HepG2 (cell line): ENCODE measurements around the gene APLF. TPM values are rescaled to one million over a fixed set of nuclear protein-coding genes. Genes with fewer than 3 reads are reported as not detected.

Experiments used
- ATAC-seq: fragments of 200-7000 bp; cut with Tn5 transposase; 3 replicates; pipeline ENCODE4 v1.9.1; 2020; ENCODE audit warnings: mild to moderate bottlenecking, moderate library complexity
- BruUV-seq: library from RNA; stranded (reverse); fragments of 400-500 nt; replicated peaks from 2 replicates; lab custom pipeline; 2021; lab: Mats Ljungman, UMichigan
- CTCF ChIA-PET: fragments of 300-600 bp; formaldehyde crosslinking; extraction: SDS; loops from one replicate; lab custom pipeline; 2021; ENCODE audit warnings: low total read pairs, inconsistent platforms, low intra/inter-chr PET ratio; lab: Yijun Ruan, JAX
- POLR2A ChIA-PET: fragments of 350-600 bp; sonication (Branson Sonifier 250); formaldehyde crosslinking; loops from one replicate; lab custom pipeline; 2020; ENCODE audit warnings: antibody characterized with exemption, inconsistent platforms; lab: Yijun Ruan, JAX
- DNase-seq: peaks from one replicate; pipeline ENCODE4 v3.0.0-alpha.2; 2015; ENCODE audit warnings: low spot score
- FAIRE-seq: peaks from 3 replicates; lab custom pipeline; 2011; peaks lifted over from hg19 to GRCh38; lab: Jason Lieb, UNC
- H2AFZ ChIP-seq: one replicate; pipeline ENCODE4 v1.6.1; 2011; ENCODE audit warnings: low read length, inconsistent platforms
- H3K27ac ChIP-seq: fragments of 300-600 bp; 3 replicates; pipeline ENCODE4 v1.8.0; 2011; ENCODE audit warnings: mixed run types, mild to moderate bottlenecking, mixed read lengths, low read length, inconsistent platforms; ENCODE audit not compliant: insufficient read depth; ENCODE audit errors: extremely low read length
- H3K27me3 ChIP-seq, 2 experiments: fragments of 200-600 bp in 1 of 2; 2 replicates in 1 of 2; 3 replicates in 1 of 2; pipeline versions ENCODE4 v1.6.0 to v1.8.0; 2011; ENCODE audit warnings: low read length in 2 of 2, mild to moderate bottlenecking in 2 of 2, moderate library complexity in 2 of 2, inconsistent platforms in 1 of 2; ENCODE audit not compliant: insufficient read depth in 2 of 2, control insufficient read depth in 1 of 2
- H3K36me3 ChIP-seq, 2 experiments: fragments of 200-600 bp in 1 of 2; replicated peaks in 1 of 2; 2 replicates in 1 of 2; 3 replicates in 1 of 2; pipeline versions ENCODE4 v1.5.1 to v1.8.0; 2011; ENCODE audit warnings: low read length in 2 of 2, inconsistent platforms in 1 of 2; ENCODE audit not compliant: insufficient read depth in 2 of 2, control insufficient read depth in 1 of 2
- H3K4me1 ChIP-seq: 2 replicates; pipeline ENCODE4 v1.5.1; 2012; ENCODE audit warnings: low read length, inconsistent platforms; ENCODE audit not compliant: insufficient read depth
- H3K4me2 ChIP-seq: 2 replicates; pipeline ENCODE4 v1.6.0; 2011; ENCODE audit warnings: low read depth, low read length, inconsistent platforms
- H3K4me3 ChIP-seq, 3 experiments: fragments of 200-600 bp in 1 of 3; sonication (generic), shearing (Covaris generic) in 1 of 3; replicated peaks in 1 of 3; 2 replicates each; pipeline ENCODE4 v1.5.1; 2011 to 2016; ENCODE audit warnings: low read length in 3 of 3, inconsistent platforms in 2 of 3, low read depth in 2 of 3, mild to moderate bottlenecking in 2 of 3, control low read depth in 1 of 3, mixed read lengths in 1 of 3; ENCODE audit not compliant: insufficient read depth in 1 of 3
- H3K79me2 ChIP-seq: one replicate; pipeline ENCODE4 v1.6.1; 2011; ENCODE audit warnings: low read length, inconsistent platforms; ENCODE audit not compliant: insufficient read depth
- H3K9ac ChIP-seq: 2 replicates; pipeline ENCODE4 v1.6.0; 2011; ENCODE audit warnings: mild to moderate bottlenecking, low read depth, low read length, inconsistent platforms; ENCODE audit not compliant: insufficient read depth
- H3K9me3 ChIP-seq: 2 replicates; pipeline ENCODE4 v1.5.1; 2012; ENCODE audit warnings: mild to moderate bottlenecking, low read length
- H4K20me1 ChIP-seq: 2 replicates; pipeline ENCODE4 v1.6.0; 2011; ENCODE audit warnings: inconsistent platforms, mild to moderate bottlenecking, low read length, moderate library complexity; ENCODE audit not compliant: insufficient read depth
- FOXK1 ChIP-seq: sonication (generic); formaldehyde crosslinking; IDR thresholded peaks from 2 replicates; pipeline ENCODE4 v1.4.0; 2020; ENCODE audit warnings: low read depth, missing genetic modification reagents, borderline replicate concordance
- IRF2 ChIP-seq: IDR thresholded peaks from 2 replicates; pipeline ENCODE4 v1.6.1; 2018; ENCODE audit warnings: missing genetic modification reagents, missing compliant biosample characterization
- LCORL ChIP-seq, 2 experiments: fragments of 450-650 bp in 1 of 2; sonication (generic) in 1 of 2; formaldehyde crosslinking in 1 of 2; IDR thresholded peaks; 2 replicates each; pipeline versions ENCODE4 v1.5.0 to v1.6.1; 2017 to 2020; ENCODE audit warnings: antibody characterized with exemption in 1 of 2, missing genetic modification reagents in 1 of 2
- MXD4 ChIP-seq: IDR thresholded peaks from 2 replicates; pipeline ENCODE4 v1.6.1; 2016; ENCODE audit warnings: mild to moderate bottlenecking, missing biosample characterization, missing genetic modification reagents
- NKX3-1 ChIP-seq: sonication (generic); formaldehyde crosslinking; IDR thresholded peaks from 2 replicates; pipeline ENCODE4 v1.5.0; 2020; ENCODE audit warnings: missing genetic modification reagents
- RFX5 ChIP-seq: IDR thresholded peaks from 2 replicates; pipeline ENCODE4 v1.6.1; 2011; ENCODE audit warnings: low read depth, low read length, improper control_type of control experiment
- SALL1 ChIP-seq: sonication (generic); formaldehyde crosslinking; IDR thresholded peaks from 2 replicates; pipeline ENCODE4 v1.8.0; 2022; ENCODE audit warnings: mild to moderate bottlenecking, missing genetic modification reagents
- ZBTB21 ChIP-seq: sonication (generic); formaldehyde crosslinking; IDR thresholded peaks from 2 replicates; pipeline ENCODE4 v1.4.0; 2020; ENCODE audit warnings: missing genetic modification reagents
- ZMYM4 ChIP-seq: sonication (generic); formaldehyde crosslinking; IDR thresholded peaks from 2 replicates; pipeline ENCODE4 v1.8.1; 2023; ENCODE audit warnings: mild to moderate bottlenecking, missing genetic modification reagents
- ZSCAN12 ChIP-seq: sonication (generic); formaldehyde crosslinking; IDR thresholded peaks from 2 replicates; pipeline ENCODE4 v1.9.0; 2021; ENCODE audit warnings: mild to moderate bottlenecking, missing genetic modification reagents
- WGBS: methylation state at CpG from one replicate; pipeline ENCODE4 v1.1.6; 2017; ENCODE audit warnings: low lambda C conversion rate; 5-methylcytosine and 5-hydroxymethylcytosine counted together
- in situ Hi-C: cut with HindIII; loops from 2 replicates; pipeline ENCODE4 v1.10.0; 2017; ENCODE audit warnings: low pct_unique_long_range_greater_than_20kb; ENCODE audit not compliant: extremely low pct_ligation_motif_present
- intact Hi-C: fragments of 100-400 bp; cut with micrococcal nuclease; formaldehyde crosslinking; loops from one replicate; pipeline ENCODE4 v1.10.0; 2022; ENCODE audit not compliant: unreplicated experiment
- polyA plus RNA-seq, 8 experiments: library from polyadenylated mRNA; depleted of rRNA in 3 of 8; stranded (reverse) in 7 of 8; unstranded in 1 of 8; fragments of >200 nt; fragmentation: Illumina TruSeq in 4 of 8; extraction: Trizol in 4 of 8; gene quantifications; 2 replicates each; pipeline versions ENCODE4 v1.2.1 to v1.2.3, GENCODE V29; 2011 to 2016; ENCODE audit warnings: low read depth in 4 of 8, missing spikeins in 1 of 8, mixed read lengths in 1 of 8; ENCODE audit not compliant: insufficient read depth in 1 of 8
- total RNA-seq, 5 experiments: library from RNA; depleted of rRNA; stranded (reverse); fragments of >200 nt; fragmentation: Illumina TruSeq; extraction: Trizol; gene quantifications; 2 replicates each; pipeline ENCODE4 v1.2.3, GENCODE V29; 2016; ENCODE audit warnings: low read depth in 1 of 5
- TF ChIP-seq, protein P1 (sequence below): sonication (generic); formaldehyde crosslinking; IDR thresholded peaks from 2 replicates; pipeline ENCODE4 v1.5.0; 2020; ENCODE audit warnings: missing genetic modification reagents
- TF ChIP-seq, protein P2 (sequence below): sonication (generic); formaldehyde crosslinking; IDR thresholded peaks from 2 replicates; pipeline ENCODE4 v1.9.0; 2021; ENCODE audit warnings: mild to moderate bottlenecking, missing genetic modification reagents
- TF ChIP-seq, protein P3 (sequence below): sonication (generic); formaldehyde crosslinking; IDR thresholded peaks from 2 replicates; pipeline ENCODE4 v1.4.0; 2020; ENCODE audit warnings: missing genetic modification reagents, borderline replicate concordance

The APLF gene
- total and polyA plus RNA-seq, 2 of the 13 experiments (the other 11 are each of a cell fraction or from before 2014, with no cell fraction given): 0.45 to 2.2 TPM

DNA sequence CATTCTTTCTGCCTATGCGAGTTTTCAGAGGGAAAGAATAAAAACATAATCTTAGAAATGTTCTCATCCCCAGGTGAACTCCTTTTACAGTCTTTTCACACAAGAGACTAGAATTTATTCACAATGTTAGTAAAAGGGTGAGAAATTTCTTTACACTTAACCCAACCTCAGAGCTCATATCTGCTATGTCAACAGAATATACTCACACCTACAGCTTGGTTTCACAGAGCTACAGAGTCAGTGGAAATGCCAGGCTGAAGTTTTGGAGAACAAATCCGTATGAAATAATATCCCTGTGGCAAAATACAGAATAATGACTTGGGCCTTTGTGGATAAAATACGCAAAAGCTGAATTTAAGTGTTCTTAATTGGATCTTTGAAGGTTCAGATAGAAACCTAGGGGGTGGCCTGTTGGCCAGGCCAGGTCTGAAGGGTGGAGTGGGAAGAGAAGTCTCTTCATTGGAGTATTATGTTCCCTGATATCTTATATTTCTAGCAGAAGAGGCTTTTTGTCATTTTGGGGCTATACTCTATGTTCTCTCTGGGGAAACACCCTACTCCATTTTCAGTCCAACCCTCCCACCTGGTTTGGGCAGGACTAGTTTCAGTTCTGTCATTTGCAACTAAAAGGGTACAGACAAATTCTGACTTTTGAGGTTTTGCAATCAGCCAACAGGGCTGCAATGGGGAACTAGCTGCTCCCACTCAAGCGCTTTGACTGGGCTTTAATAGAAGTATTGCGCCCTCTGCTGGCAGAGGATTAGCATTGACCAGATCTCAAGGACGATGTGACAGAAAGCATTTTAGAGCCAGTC is 26.0 kb upstream of the APLF start:
- ChIA-PET CTCF (interaction anchor here (0.8 to 1.8 kb wide), 4 partner anchors 80 to 319 kb away, joined by 3 to 14 read pairs (median 6); no protein-coding TSS in a partner anchor), POLR2A (interaction anchor here (1.2 kb wide), 1 partner anchor 378 kb away, joined by 4 read pairs; the partner anchor contains the start of gene C1D)
- Histone ChIP-seq H3K4me3 (no peak overlapping the region), H2AFZ (no peak overlapping the region), H3K4me2 (no peak overlapping the region), H4K20me1 (no peaks in the 10 kb centered on the region), H3K9me3 (no peaks in the 10 kb centered on the region), H3K79me2 (no peaks in the 10 kb centered on the region), H3K27ac (no peak overlapping the region), H3K36me3 (no peaks in the 10 kb centered on the region), H3K27me3 (peaks cover 0 to 11% of the 10 kb centered on the region in 2 experiments; a peak in 1 of 5 replicates), H3K4me1 (no peaks in the 10 kb centered on the region; the same call in 1 of the 2 replicates), H3K9ac (no peak overlapping the region)
- DNase-seq (peak; percentile 89), ATAC-seq (peak; percentile 94), FAIRE-seq (peak; percentile 99)
- 26% methylated on average over 6 of the region's 6 CpGs for WGBS
- in situ Hi-C loops (loop anchor here (5.0 to 10.0 kb wide), 2 partner anchors 79 to 317 kb away; no protein-coding TSS in a partner anchor), intact Hi-C loops (loop anchor here (1.0 to 5.0 kb wide), 4 partner anchors 79 to 319 kb away; no protein-coding TSS in a partner anchor)
- BruUV-seq: no TSS peak
- TF ChIP-seq ZMYM4 (0 out of 2 replicates have a peak, but pooled peaks have one; percentile 27), ZSCAN12 (CRISPR knock-in tag) (no peak), ZBTB21 (CRISPR knock-in tag) (no peak), LCORL (IDR thresholded peaks at IDR 0.05) (no peak), LCORL (CRISPR knock-in tag; IDR thresholded peaks at IDR 0.05) (0 out of 2 replicates have a peak, but pooled peaks have one; percentile 36), IRF2 (CRISPR knock-in tag) (0 out of 2 replicates have a peak, but pooled peaks have one; percentile 19), SALL1 (CRISPR knock-in tag) (no peak), FOXK1 (CRISPR knock-in tag) (no peak), NKX3-1 (no peak), RFX5 (0 out of 2 replicates have a peak, but pooled peaks have one; percentile 12), MXD4 (CRISPR knock-in tag) (0 out of 2 replicates have a peak, but pooled peaks have one; percentile 32)
- TF ChIP-seq, protein P1, sequence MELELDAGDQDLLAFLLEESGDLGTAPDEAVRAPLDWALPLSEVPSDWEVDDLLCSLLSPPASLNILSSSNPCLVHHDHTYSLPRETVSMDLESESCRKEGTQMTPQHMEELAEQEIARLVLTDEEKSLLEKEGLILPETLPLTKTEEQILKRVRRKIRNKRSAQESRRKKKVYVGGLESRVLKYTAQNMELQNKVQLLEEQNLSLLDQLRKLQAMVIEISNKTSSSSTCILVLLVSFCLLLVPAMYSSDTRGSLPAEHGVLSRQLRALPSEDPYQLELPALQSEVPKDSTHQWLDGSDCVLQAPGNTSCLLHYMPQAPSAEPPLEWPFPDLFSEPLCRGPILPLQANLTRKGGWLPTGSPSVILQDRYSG (CRISPR knock-in tag): no peak
- TF ChIP-seq, protein P2, sequence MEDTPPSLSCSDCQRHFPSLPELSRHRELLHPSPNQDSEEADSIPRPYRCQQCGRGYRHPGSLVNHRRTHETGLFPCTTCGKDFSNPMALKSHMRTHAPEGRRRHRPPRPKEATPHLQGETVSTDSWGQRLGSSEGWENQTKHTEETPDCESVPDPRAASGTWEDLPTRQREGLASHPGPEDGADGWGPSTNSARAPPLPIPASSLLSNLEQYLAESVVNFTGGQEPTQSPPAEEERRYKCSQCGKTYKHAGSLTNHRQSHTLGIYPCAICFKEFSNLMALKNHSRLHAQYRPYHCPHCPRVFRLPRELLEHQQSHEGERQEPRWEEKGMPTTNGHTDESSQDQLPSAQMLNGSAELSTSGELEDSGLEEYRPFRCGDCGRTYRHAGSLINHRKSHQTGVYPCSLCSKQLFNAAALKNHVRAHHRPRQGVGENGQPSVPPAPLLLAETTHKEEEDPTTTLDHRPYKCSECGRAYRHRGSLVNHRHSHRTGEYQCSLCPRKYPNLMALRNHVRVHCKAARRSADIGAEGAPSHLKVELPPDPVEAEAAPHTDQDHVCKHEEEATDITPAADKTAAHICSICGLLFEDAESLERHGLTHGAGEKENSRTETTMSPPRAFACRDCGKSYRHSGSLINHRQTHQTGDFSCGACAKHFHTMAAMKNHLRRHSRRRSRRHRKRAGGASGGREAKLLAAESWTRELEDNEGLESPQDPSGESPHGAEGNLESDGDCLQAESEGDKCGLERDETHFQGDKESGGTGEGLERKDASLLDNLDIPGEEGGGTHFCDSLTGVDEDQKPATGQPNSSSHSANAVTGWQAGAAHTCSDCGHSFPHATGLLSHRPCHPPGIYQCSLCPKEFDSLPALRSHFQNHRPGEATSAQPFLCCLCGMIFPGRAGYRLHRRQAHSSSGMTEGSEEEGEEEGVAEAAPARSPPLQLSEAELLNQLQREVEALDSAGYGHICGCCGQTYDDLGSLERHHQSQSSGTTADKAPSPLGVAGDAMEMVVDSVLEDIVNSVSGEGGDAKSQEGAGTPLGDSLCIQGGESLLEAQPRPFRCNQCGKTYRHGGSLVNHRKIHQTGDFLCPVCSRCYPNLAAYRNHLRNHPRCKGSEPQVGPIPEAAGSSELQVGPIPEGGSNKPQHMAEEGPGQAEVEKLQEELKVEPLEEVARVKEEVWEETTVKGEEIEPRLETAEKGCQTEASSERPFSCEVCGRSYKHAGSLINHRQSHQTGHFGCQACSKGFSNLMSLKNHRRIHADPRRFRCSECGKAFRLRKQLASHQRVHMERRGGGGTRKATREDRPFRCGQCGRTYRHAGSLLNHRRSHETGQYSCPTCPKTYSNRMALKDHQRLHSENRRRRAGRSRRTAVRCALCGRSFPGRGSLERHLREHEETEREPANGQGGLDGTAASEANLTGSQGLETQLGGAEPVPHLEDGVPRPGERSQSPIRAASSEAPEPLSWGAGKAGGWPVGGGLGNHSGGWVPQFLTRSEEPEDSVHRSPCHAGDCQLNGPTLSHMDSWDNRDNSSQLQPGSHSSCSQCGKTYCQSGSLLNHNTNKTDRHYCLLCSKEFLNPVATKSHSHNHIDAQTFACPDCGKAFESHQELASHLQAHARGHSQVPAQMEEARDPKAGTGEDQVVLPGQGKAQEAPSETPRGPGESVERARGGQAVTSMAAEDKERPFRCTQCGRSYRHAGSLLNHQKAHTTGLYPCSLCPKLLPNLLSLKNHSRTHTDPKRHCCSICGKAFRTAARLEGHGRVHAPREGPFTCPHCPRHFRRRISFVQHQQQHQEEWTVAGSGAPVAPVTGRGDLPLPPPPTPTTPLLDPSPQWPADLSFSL (CRISPR knock-in tag): no peak
- TF ChIP-seq, protein P3, sequence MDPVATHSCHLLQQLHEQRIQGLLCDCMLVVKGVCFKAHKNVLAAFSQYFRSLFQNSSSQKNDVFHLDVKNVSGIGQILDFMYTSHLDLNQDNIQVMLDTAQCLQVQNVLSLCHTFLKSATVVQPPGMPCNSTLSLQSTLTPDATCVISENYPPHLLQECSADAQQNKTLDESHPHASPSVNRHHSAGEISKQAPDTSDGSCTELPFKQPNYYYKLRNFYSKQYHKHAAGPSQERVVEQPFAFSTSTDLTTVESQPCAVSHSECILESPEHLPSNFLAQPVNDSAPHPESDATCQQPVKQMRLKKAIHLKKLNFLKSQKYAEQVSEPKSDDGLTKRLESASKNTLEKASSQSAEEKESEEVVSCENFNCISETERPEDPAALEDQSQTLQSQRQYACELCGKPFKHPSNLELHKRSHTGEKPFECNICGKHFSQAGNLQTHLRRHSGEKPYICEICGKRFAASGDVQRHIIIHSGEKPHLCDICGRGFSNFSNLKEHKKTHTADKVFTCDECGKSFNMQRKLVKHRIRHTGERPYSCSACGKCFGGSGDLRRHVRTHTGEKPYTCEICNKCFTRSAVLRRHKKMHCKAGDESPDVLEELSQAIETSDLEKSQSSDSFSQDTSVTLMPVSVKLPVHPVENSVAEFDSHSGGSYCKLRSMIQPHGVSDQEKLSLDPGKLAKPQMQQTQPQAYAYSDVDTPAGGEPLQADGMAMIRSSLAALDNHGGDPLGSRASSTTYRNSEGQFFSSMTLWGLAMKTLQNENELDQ (CRISPR knock-in tag): 0 out of 2 replicates have a peak, but pooled peaks have one; percentile 14
